Hippocampal formation (tissue), 2 donors: Measurements from ENCODE around the gene CCDC80.

Experiments
- DNase-seq, 2 donors: peaks; one replicate each; lab custom pipeline; 2025; lab: John Stamatoyannopoulos, UW

The CCDC80 gene

DNA sequence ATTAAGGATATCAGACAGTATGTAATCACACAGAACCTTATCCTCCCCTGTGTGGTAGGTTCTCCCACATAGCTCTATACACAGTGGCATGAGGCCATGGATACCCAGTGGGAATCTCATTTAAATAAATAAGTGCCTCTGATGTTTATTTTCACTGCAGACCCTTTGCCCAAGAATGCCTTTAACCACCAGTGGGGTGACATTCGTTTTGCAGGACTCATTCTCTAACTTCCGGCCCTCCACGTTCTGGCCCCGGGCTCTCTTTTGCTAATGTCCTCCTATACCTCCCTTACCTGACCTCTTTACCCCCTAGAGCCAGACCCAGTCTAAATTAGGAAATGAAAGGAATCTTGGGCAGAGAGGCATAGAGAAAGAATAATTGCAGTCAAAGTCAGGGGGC, 8.3 kb downstream of the CCDC80 start:
- DNase-seq: no peak

DNA sequence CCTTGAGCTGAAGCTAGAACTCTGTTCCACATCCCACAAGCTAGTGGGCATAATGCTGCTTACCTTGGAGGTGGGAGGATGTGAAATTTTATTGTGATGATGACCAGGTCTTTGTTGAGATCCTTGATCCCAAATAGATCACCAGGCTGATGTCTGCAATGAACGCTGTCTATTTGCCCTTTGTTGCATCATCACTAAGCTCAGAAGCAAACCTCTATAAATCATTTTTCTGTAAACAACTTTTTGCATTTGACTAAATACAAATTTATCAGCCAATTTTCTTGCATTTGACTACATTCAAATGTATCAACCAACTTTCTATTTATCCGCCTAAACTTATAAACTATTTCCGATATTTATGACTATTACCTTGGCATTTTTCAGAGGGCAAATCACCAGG, 9.7 kb downstream of the CCDC80 start:
- no peak for DNase-seq

- DNase-seq: peak in 1 of 2 donors; percentile 37
Measured at GRCh38 chr3:112629425-112629824, 11.5 kb downstream of the CCDC80 start.

DNA sequence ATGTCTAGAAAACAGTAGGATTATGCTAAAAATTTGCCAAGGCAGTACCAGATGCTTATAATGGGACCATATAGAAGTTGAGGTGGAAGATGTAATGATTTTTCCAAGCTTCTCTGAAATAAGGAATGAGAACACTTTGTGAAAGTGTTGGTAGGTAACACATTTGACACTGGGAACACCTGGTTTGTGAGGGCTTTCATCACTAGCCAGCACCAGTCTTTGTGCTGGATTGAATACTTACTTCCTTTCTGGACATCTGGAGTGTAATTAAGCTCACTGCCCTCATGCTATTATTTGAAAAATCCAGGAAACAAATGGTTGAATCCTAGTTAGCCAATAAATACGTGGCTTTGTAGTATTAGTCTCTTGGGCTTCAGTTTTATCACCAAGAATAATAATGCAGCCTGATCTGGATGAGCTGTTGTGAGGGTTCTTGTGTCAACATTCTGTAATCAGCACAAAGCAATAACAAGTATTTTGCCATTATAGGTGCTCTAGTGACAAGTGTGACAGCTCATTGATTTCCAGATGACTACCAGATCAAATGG, 12.9 kb downstream of the CCDC80 start:
- no peak for DNase-seq

GRCh38 chr3:112627419-112627818, 13.5 kb downstream of the CCDC80 start:
- no peak for DNase-seq

GRCh38 chr3:112623717-112624116, 17.2 kb downstream of the CCDC80 start:
- no peak for DNase-seq

DNA sequence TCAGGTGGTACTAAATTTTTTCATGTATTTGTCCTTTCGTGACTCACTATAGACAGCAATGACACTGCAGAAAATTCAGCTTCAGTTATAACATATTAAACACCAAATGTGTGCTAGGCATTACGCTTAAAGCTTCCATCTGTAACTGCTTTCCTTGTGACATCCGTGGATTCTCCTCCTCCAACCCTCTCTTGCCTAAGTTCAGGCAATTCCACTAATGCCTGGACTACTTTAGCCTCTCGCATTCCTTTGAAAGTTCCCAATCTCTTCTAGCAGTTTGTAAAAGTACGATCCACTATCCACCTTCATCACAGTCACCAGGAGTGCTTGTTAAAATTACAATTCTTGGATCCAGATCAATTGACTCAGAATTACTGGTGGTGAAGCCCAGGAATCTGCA, 17.7 kb downstream of the CCDC80 start:
- no peak for DNase-seq

- no peak for DNase-seq
Measured at GRCh38 chr3:112619295-112619694, 21.6 kb downstream of the CCDC80 start.

DNA sequence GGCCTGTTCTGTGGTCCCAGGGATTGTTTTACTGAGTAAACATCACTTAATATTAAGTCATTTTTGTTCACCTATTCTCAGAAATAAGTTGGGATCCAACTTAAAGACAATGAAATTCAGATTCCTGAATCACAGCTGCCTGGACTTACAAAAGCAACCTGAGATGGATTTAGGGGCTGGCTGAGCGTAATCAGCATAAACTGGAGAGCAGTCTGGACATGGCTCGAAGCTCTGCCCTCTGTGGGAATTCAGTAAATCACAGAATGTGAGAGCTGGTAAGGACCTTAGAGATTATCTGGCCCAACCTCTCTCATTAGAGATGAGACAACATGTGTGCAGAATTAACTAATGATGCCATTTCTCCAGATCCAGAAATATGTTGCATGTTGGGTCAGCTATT, 23.7 kb downstream of the CCDC80 start:
- no peak for DNase-seq

DNA sequence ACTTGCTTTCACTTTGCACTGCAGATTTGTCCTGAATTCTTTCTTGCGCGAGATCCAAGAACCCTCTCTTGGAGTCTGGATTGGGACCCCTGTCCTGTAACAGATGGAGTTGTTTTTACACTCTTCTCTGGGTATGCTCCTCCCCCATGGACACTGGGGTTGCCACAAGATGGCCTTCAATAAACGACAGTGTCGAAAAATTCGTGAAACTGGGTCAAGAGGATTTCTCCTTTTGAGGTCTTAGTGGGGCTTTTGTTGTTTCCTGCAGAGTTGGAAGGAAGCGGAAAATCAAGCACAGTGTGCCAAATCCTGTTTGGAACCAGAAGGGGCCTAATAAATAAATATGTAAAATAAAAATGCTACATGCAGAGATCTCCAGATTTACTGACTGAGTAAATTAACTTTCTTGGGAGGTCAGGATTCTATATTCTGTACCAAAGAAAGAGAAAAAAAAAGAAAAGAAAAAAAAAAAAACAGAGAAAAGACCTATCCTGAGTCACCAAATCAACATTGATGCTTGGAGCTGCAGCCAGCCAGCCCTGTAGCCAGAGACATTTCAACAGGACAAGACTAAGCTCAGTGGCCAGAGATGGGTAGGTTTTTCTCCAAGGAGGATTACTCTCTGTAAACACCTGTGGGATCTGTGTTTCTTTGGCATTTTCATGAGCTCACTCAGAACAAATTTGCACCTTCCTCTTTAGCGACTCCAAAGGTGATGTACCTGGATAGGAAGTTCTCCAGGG, 24.8 kb downstream of the CCDC80 start:
- no peak for DNase-seq

DNA sequence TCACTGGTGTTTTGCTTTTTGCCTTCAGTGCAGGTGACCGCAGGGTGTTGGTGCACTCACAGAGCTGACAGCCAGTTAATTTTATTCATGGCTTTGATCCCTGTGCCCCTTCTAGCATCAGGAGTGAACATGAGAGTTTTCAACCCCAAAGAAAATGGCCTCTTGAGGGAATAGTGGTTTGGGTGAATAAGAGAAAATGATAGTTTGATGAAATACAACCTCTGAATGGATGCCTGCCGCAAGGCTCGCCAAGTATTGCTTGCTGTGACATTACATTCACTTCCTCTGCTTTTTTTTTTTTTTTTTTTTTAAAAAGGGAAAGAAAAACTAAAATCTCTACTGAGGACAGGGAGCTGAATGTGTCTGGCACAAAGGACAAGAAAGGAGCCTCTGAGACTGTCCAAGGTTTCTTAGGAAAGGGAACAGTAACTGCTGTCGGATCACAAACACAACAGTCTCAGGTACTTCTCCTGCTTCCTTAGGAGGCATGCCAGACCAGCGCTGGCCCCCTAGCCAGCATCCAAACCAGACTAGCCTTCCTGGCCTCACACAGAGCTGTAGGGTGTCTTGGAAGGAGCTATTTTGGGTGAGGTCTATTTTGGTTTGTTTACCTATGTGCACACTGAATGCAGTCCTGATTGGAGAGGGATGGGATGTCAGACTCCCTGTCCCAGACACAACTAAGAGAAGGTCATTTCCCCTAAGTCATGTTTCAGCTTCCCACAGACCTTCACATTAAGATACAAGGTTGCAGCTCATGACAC, 29.0 kb downstream of the CCDC80 start:
- DNase-seq: no peak

GRCh38 chr3:112610121-112610520, 30.8 kb downstream of the CCDC80 start:
- no peak for DNase-seq

- DNase-seq: no peak
Measured at GRCh38 chr3:112607863-112608262, 33.1 kb downstream of the CCDC80 start.

DNA sequence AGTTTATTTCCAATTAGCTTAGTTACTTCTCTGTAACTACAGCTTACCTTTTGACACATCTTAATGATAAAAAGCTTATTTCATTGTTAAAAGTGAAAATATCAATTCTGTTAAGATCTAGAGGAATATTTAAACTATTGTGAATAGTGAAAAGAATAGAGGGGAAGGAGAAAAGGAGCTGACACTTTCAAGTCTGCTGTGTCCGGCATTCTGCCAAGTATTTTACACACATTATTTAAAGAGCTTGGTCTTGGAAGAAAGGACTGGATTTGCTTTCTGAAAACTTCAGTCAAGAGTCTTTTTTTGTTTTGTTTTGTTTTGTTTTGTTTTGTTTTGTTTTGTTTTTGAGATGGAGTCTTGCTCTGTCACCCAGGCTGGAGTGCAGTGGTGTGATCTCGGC, 34.8 kb downstream of the CCDC80 start:
- no peak for DNase-seq

DNA sequence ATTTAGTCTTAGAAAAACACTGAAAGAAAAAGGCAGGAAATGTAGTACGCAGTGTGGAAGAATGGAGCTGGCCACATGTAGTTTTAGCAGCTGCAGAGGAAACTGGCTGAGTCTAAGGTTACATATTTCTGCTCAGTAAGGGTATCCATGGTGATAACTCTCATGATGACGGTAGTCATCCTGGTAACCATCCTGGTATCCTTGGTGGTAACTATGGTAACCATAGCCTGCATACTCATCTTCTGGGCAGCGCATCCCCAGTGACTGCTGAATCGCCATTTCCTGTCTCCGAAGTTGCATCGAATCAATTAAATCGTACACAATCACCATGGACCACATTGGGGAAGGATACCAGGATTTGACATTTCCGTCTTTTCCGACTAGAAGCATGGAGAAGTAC, 35.7 kb downstream of the CCDC80 start:
- DNase-seq: peak; percentile 8 to 29

- no peak for DNase-seq
Measured at GRCh38 chr3:112604536-112604935, 36.4 kb downstream of the CCDC80 start.

DNA sequence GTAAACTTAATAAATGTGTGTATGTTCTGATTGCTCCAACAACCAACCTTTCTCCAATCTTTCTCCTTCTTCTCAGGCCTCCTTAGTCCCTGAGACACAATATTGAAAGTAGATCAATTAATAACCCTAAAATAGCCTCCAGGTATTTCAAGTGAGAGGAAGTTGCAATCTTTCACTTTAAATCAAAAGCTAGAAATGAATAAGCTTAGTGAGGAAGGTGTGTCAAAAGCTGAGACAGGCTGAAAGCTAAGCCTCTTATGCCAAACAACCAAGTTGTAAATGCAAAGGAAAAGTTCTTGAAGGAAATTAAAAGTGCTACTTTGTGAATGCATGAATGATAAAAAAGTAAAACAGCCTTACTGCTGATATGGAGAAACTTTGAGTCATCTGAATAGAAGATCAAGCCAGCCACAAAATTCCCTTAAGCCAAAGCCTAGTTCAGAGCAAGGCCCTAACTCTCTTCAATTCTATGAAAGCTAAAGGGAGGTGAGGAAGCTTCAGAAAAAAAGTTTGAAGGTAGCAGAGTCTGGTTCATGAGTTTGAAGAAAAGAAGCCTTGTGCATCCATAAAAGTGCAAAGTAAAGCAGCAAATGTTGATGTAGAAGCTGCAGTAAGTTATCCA, 38.6 kb downstream of the CCDC80 start:
- no peak for DNase-seq

GRCh38 chr3:112598731-112599130, 42.2 kb downstream of the CCDC80 start:
- DNase-seq: no peak

DNA sequence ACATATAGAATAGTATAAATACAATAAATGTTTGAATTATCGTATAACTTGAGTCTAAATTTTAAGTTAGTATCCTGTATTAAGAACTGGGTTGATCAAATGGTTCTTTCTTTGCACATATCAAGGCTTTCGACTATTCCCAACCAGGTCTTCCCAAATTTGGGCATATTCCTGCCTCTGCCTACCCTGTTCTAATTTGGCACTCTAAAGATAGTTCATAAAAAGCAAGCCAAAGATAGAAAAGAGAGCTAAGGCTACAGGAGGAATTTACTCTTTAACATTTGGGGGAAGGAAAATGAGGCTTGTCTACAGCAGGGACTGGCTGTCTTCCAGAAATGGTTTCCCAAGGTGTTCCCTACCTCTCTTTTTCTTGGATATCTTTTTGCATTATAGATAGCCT, 43.0 kb downstream of the CCDC80 start:
- no peak for DNase-seq

- no peak for DNase-seq
Measured at GRCh38 chr3:112594856-112595255, 46.1 kb downstream of the CCDC80 start.

DNA sequence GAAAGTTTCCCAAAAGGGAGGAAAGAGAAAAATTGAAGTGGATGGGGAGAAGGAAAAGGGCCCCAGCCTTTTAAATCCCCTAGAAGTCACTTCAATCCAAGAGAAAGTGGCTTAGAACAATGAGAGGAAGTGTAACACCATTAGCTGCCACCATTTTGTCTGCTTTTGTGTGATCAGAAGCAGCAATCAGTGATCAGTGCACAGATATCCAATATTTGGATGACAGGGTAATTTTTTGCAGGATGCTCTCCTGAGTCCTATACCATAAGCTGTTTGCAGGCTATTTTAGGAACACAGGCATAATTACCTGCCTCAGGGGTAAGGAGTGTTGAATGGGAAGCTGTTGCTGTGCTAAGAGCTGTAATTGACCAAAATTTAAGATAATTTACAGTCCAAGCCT, 47.7 kb downstream of the CCDC80 start:
- no peak for DNase-seq

GRCh38 chr3:112587336-112587735, 53.6 kb downstream of the CCDC80 start:
- DNase-seq: no peak

GRCh38 chr3:112585782-112586181, 55.2 kb downstream of the CCDC80 start:
- no peak for DNase-seq
